H1 (cell line): ENCODE results near the gene SIAH3. TPM values are rescaled to one million over a fixed set of nuclear protein-coding genes. Genes with fewer than 3 reads are reported as not detected.

Experiments used
- CTCF ChIA-PET: fragments of 300-600 bp; sonication (Branson Sonifier 250); formaldehyde crosslinking; loops from one replicate; lab custom pipeline; 2021; ENCODE audit not compliant: partially characterized antibody; lab: Charles Lee
- POLR2A ChIA-PET: fragments of 300-600 bp; sonication (Branson Sonifier 250); formaldehyde crosslinking; loops from one replicate; lab custom pipeline; 2021; ENCODE audit warnings: inconsistent platforms; ENCODE audit not compliant: partially characterized antibody; lab: Charles Lee
- DNase-seq, 2 experiments: peaks; one replicate each; pipeline versions ENCODE4 v3.0.0 to v3.0.0-alpha.2; 2010 to 2022; ENCODE audit warnings: low spot score in 2 of 2, low read depth in 1 of 2, mixed read lengths in 1 of 2
- FAIRE-seq: peaks from 2 replicates; lab custom pipeline; 2011; peaks lifted over from hg19 to GRCh38; lab: Jason Lieb, UNC
- H2AFZ ChIP-seq: 2 replicates; pipeline ENCODE4 v1.8.1; 2012; ENCODE audit warnings: low read length, inconsistent platforms
- H2AK5ac ChIP-seq: 2 replicates; pipeline ENCODE4 v1.6.1; 2013; ENCODE audit warnings: low read depth, low read length
- H2BK120ac ChIP-seq: replicated peaks from 2 replicates; pipeline ENCODE3; 2013; ENCODE audit warnings: low read depth, low read length, inconsistent platforms
- H2BK12ac ChIP-seq: 2 replicates; pipeline ENCODE4 v1.6.1; 2013; ENCODE audit warnings: low read depth, low read length
- H2BK15ac ChIP-seq: 2 replicates; pipeline ENCODE4 v1.6.1; 2013; ENCODE audit warnings: low read length
- H2BK20ac ChIP-seq: 2 replicates; pipeline ENCODE4 v1.6.1; 2013; ENCODE audit warnings: low read length
- H2BK5ac ChIP-seq: 2 replicates; pipeline ENCODE4 v1.6.1; 2013; ENCODE audit warnings: low read depth, low read length
- H3K14ac ChIP-seq: 2 replicates; pipeline ENCODE4 v1.6.1; 2013; ENCODE audit warnings: inconsistent platforms; ENCODE audit not compliant: insufficient read length
- H3K18ac ChIP-seq: 2 replicates; pipeline ENCODE4 v1.6.1; 2013; ENCODE audit warnings: low read length; ENCODE audit errors: extremely low read depth
- H3K23ac ChIP-seq: 2 replicates; pipeline ENCODE4 v1.6.1; 2013; ENCODE audit warnings: inconsistent platforms; ENCODE audit not compliant: insufficient read length
- H3K23me2 ChIP-seq: 2 replicates; pipeline ENCODE4 v1.6.1; 2013; ENCODE audit warnings: low read depth, low read length
- H3K27ac ChIP-seq: 2 replicates; pipeline ENCODE4 v1.6.1; 2011; ENCODE audit warnings: low read depth, low read length, inconsistent platforms
- H3K27me3 ChIP-seq, 4 experiments: replicated peaks in 1 of 4; 1 replicate in 1 of 4; 2 replicates in 3 of 4; pipeline versions ENCODE4 v1.6.1 to v1.8.1; 2011 to 2013; ENCODE audit warnings: low read length in 3 of 4, mild to moderate bottlenecking in 3 of 4, inconsistent platforms in 2 of 4, mixed read lengths in 2 of 4, moderate library complexity in 1 of 4; ENCODE audit not compliant: control insufficient read depth in 3 of 4, insufficient read depth in 3 of 4; ENCODE audit errors: extremely low read depth in 1 of 4
- H3K36me3 ChIP-seq, 4 experiments: 2 replicates each; pipeline versions ENCODE4 v1.6.1 to v1.8.1; 2011 to 2013; ENCODE audit warnings: mild to moderate bottlenecking in 4 of 4, low read length in 3 of 4, moderate library complexity in 2 of 4, control low read depth in 1 of 4, inconsistent platforms in 1 of 4; ENCODE audit not compliant: insufficient read depth in 4 of 4, control insufficient read depth in 2 of 4
- H3K4ac ChIP-seq: replicated peaks from 2 replicates; pipeline ENCODE3; 2013; ENCODE audit warnings: low read length, low read depth, mixed read lengths, inconsistent platforms; ENCODE audit not compliant: insufficient read length
- H3K4me1 ChIP-seq, 4 experiments: replicated peaks in 1 of 4; 1 replicate in 1 of 4; 2 replicates in 3 of 4; pipeline versions ENCODE4 v1.6.1 to v1.8.1; 2011 to 2013; ENCODE audit warnings: low read length in 3 of 4, inconsistent platforms in 2 of 4, mixed read lengths in 1 of 4; ENCODE audit not compliant: insufficient read depth in 4 of 4, control insufficient read depth in 3 of 4
- H3K4me2 ChIP-seq, 2 experiments: 2 replicates each; pipeline versions ENCODE4 v1.6.1 to v1.8.1; 2011 to 2013; ENCODE audit warnings: low read depth in 2 of 2, low read length in 2 of 2, control low read depth in 1 of 2, inconsistent platforms in 1 of 2, mild to moderate bottlenecking in 1 of 2; ENCODE audit not compliant: insufficient read depth in 1 of 2
- H3K4me3 ChIP-seq, 4 experiments: fragments of 200-600, 300-600 bp in 1 of 4; sonication (generic), shearing (Covaris generic), sonication (Bioruptor Twin) in 1 of 4; 2 replicates each; pipeline versions ENCODE4 v1.5.1 to v1.8.1; 2011 to 2016; ENCODE audit warnings: low read length in 4 of 4, low read depth in 3 of 4, control low read depth in 2 of 4, inconsistent platforms in 2 of 4, mild to moderate bottlenecking in 2 of 4, mixed read lengths in 1 of 4, moderate library complexity in 1 of 4; ENCODE audit not compliant: insufficient read depth in 2 of 4; ENCODE audit errors: extremely low read depth in 1 of 4
- H3K56ac ChIP-seq: replicated peaks from 2 replicates; pipeline ENCODE3; 2013; ENCODE audit warnings: low read depth, mild to moderate bottlenecking, mixed read lengths, low read length, inconsistent platforms; ENCODE audit not compliant: insufficient read length
- H3K79me1 ChIP-seq: 2 replicates; pipeline ENCODE4 v1.6.1; 2013; ENCODE audit warnings: low read depth, low read length, control low read depth
- H3K79me2 ChIP-seq, 2 experiments: 2 replicates each; pipeline versions ENCODE4 v1.6.1 to v1.8.1; 2012 to 2013; ENCODE audit warnings: low read length in 2 of 2, mild to moderate bottlenecking in 2 of 2, inconsistent platforms in 1 of 2; ENCODE audit not compliant: insufficient read depth in 2 of 2, control insufficient read depth in 1 of 2
- H3K9ac ChIP-seq, 4 experiments: replicated peaks in 1 of 4; 1 replicate in 1 of 4; 2 replicates in 3 of 4; pipeline versions ENCODE4 v1.6.1 to v1.8.1; 2011 to 2013; ENCODE audit warnings: low read depth in 3 of 4, low read length in 3 of 4, control low read depth in 2 of 4, mild to moderate bottlenecking in 2 of 4, moderate library complexity in 2 of 4, inconsistent platforms in 1 of 4; ENCODE audit errors: extremely low read depth in 1 of 4
- H3K9me3 ChIP-seq, 2 experiments: 2 replicates each; pipeline versions ENCODE4 v1.6.1 to v1.8.1; 2012 to 2013; ENCODE audit warnings: mild to moderate bottlenecking in 2 of 2, moderate library complexity in 2 of 2, control low read depth in 1 of 2, inconsistent platforms in 1 of 2, low read depth in 1 of 2, low read length in 1 of 2, mixed read lengths in 1 of 2; ENCODE audit not compliant: insufficient read depth in 2 of 2
- H4K20me1 ChIP-seq, 2 experiments: replicated peaks in 1 of 2; 2 replicates each; pipeline versions ENCODE3 to v1.8.1; 2011 to 2013; ENCODE audit warnings: inconsistent platforms in 2 of 2, low read length in 2 of 2, mild to moderate bottlenecking in 1 of 2; ENCODE audit not compliant: insufficient read depth in 2 of 2, control insufficient read depth in 1 of 2
- H4K5ac ChIP-seq: 2 replicates; pipeline ENCODE4 v1.6.1; 2013; ENCODE audit warnings: low read length, low read depth, mixed read lengths, inconsistent platforms; ENCODE audit not compliant: insufficient read length
- H4K8ac ChIP-seq: 2 replicates; pipeline ENCODE4 v1.8.0; 2013; ENCODE audit warnings: mild to moderate bottlenecking, moderate library complexity, low read length, inconsistent platforms; ENCODE audit not compliant: insufficient read depth; ENCODE audit errors: extremely low read depth
- H4K91ac ChIP-seq: replicated peaks from 2 replicates; pipeline ENCODE3; 2013; ENCODE audit warnings: low read length, mixed read lengths, inconsistent platforms; ENCODE audit not compliant: insufficient read length
- CBX5 ChIP-seq: fragments of 300-800, 300-1000 bp; sonication (generic); IDR thresholded peaks from 2 replicates; pipeline ENCODE4 v1.7.1; 2016; ENCODE audit warnings: antibody characterized with exemption, low read length, low read depth
- POU5F1 ChIP-seq: IDR thresholded peaks from 2 replicates; pipeline ENCODE4 v1.6.1; 2011; ENCODE audit warnings: low read depth, mild to moderate bottlenecking, low read length, moderate library complexity
- RAD21 ChIP-seq, 2 experiments: IDR thresholded peaks in 1 of 2; conservative IDR thresholded peaks in 1 of 2; 2 replicates each; pipeline ENCODE4 v1.6.1; 2011; ENCODE audit warnings: low read depth in 2 of 2, low read length in 2 of 2, improper control_type of control experiment in 1 of 2, inconsistent platforms in 1 of 2, mild to moderate bottlenecking in 1 of 2, moderate library complexity in 1 of 2
- WGBS, 2 experiments: shearing (Covaris generic) in 1 of 2; methylation state at CpG; one replicate each; pipeline versions ENCODE4 v1.1.6 to v1.1.7; 2013 to 2015; ENCODE audit warnings: low lambda C conversion rate in 2 of 2, mixed read lengths in 2 of 2, inconsistent platforms in 1 of 2, low coverage in 1 of 2, missing lambda C conversion rate in 1 of 2; ENCODE audit not compliant: insufficient replicate concordance in 2 of 2, insufficient coverage in 1 of 2, insufficient read length in 1 of 2; ENCODE audit errors: extremely low coverage in 1 of 2, missing lambda C conversion rate in 1 of 2; 5-methylcytosine and 5-hydroxymethylcytosine counted together
- polyA plus RNA-seq, 7 experiments: library from polyadenylated mRNA; depleted of rRNA in 3 of 7; stranded (reverse) in 5 of 7; unstranded in 2 of 7; fragments of >200 nt in 5 of 7; fragments of 200-250 nt in 2 of 7; gene quantifications; 1 replicate in 5 of 7; 2 replicates in 1 of 7; 4 replicates in 1 of 7; pipeline versions ENCODE4 v1.2.1 to v1.2.3, GENCODE V29; 2011 to 2013; ENCODE audit warnings: missing spikeins in 2 of 7, mixed read lengths in 2 of 7
- total RNA-seq: library from RNA; stranded (reverse); fragmentation: NEBNext Ultra II Directional; extraction: Animal tissue kit (Norgen Biotek cat#: 25700); gene quantifications from 2 replicates; pipeline ENCODE4 v1.2.1, GENCODE V29; 2021
- TF ChIP-seq, protein P1 (sequence below), 3 experiments: IDR thresholded peaks; 1 replicate in 2 of 3; 2 replicates in 1 of 3; pipeline versions ENCODE4 v1.5.1 to v1.6.1; 2011; ENCODE audit warnings: low read length in 3 of 3, mild to moderate bottlenecking in 3 of 3, inconsistent platforms in 2 of 3, low read depth in 1 of 3, moderate library complexity in 1 of 3; ENCODE audit not compliant: insufficient read depth in 1 of 3; ENCODE audit errors: control extremely low read depth in 1 of 3
- TF ChIP-seq, protein P2 (sequence below): IDR thresholded peaks from 2 replicates; pipeline ENCODE4 v1.6.1; 2012; ENCODE audit warnings: inconsistent platforms
- TF ChIP-seq, protein P3 (sequence below): IDR thresholded peaks from 2 replicates; pipeline ENCODE4 v1.6.1; 2012; ENCODE audit warnings: inconsistent platforms

SIAH3 gene
- total and polyA plus RNA-seq, 2 of the 8 experiments (the other 6 are each of a cell fraction or from before 2014, with no cell fraction given) = 0.15 to 0.17 TPM

DNA sequence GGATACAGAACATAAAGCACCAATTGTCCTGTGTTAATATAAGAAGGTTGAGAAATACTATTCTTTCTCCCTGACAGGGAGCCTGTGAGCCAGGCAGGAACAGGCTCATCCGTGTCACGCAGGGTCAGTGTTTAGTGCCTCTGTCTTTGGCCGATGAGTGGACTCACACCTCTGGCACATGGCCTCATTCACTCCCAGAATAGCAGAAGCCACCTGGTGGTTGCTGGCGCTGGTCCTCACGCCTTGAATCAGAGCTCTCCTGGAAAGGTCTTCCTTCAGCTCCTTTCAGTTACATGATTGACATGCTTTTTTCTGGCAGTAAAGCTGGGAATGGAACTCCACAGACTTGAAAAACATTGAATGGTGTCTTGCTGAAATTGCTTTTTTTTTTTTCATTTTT, 28.1 kb upstream of the SIAH3 start:
- peaks cover 0 to 6% (median 3%) of the 10 kb centered on the region in 4 experiments; a peak in 2 of 7 replicates for H3K4me1 ChIP-seq
- H3K9ac ChIP-seq = no peak overlapping the region

More for the DNA sequence above, 28.1 kb upstream of the SIAH3 start:
- no peak overlapping the region for H3K56ac ChIP-seq
- no peak overlapping the region for H2BK20ac ChIP-seq
- no peaks in the 10 kb centered on the region for H3K79me2 ChIP-seq
- no peaks in the 10 kb centered on the region; a peak in 1 of 8 replicates for H3K36me3 ChIP-seq
- H4K20me1 ChIP-seq = no peaks in the 10 kb centered on the region
- DNase-seq (peak in 1 of 2 experiments; percentile 57), FAIRE-seq (peak; percentile 58)
- H2AK5ac ChIP-seq = no peak overlapping the region
- H3K4ac ChIP-seq = no peak overlapping the region
- H3K18ac ChIP-seq = no peak overlapping the region
- H3K23ac ChIP-seq = no peak overlapping the region
- no peaks in the 10 kb centered on the region for H3K79me1 ChIP-seq
- H2BK120ac ChIP-seq = no peak overlapping the region
- no peaks in the 10 kb centered on the region; a peak in 1 of 4 replicates for H3K9me3 ChIP-seq
- no peak overlapping the region for H2BK15ac ChIP-seq
- no peak overlapping the region for H3K4me2 ChIP-seq
- H2BK5ac ChIP-seq = no peak overlapping the region
- H3K14ac ChIP-seq = no peak overlapping the region
- H4K8ac ChIP-seq = no peak overlapping the region; the same call in 1 of the 2 replicates
- H4K5ac ChIP-seq = no peak overlapping the region
- H2BK12ac ChIP-seq = no peak overlapping the region
- TF ChIP-seq POU5F1 (no peak), CBX5 (no peak), RAD21 (IDR thresholded peaks at IDR 0.05 in 1 of 2, conservative IDR thresholded peaks at IDR 0.05 in 1 of 2; ENCODE audit: low read depth in 2 of 2, low read length in 2 of 2) (peak; percentile 49 to 62)
- TF ChIP-seq, protein P1, sequence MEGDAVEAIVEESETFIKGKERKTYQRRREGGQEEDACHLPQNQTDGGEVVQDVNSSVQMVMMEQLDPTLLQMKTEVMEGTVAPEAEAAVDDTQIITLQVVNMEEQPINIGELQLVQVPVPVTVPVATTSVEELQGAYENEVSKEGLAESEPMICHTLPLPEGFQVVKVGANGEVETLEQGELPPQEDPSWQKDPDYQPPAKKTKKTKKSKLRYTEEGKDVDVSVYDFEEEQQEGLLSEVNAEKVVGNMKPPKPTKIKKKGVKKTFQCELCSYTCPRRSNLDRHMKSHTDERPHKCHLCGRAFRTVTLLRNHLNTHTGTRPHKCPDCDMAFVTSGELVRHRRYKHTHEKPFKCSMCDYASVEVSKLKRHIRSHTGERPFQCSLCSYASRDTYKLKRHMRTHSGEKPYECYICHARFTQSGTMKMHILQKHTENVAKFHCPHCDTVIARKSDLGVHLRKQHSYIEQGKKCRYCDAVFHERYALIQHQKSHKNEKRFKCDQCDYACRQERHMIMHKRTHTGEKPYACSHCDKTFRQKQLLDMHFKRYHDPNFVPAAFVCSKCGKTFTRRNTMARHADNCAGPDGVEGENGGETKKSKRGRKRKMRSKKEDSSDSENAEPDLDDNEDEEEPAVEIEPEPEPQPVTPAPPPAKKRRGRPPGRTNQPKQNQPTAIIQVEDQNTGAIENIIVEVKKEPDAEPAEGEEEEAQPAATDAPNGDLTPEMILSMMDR (IDR thresholded peaks at IDR 0.05; ENCODE audit: control extremely low read depth in 1 of 3, insufficient read depth in 1 of 3, low read depth in 1 of 3, low read length in 3 of 3) = peak; percentile 42 to 71 (median 60)
- TF ChIP-seq, protein P2, sequence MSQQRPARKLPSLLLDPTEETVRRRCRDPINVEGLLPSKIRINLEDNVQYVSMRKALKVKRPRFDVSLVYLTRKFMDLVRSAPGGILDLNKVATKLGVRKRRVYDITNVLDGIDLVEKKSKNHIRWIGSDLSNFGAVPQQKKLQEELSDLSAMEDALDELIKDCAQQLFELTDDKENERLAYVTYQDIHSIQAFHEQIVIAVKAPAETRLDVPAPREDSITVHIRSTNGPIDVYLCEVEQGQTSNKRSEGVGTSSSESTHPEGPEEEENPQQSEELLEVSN = peak; percentile 97
- TF ChIP-seq, protein P3, sequence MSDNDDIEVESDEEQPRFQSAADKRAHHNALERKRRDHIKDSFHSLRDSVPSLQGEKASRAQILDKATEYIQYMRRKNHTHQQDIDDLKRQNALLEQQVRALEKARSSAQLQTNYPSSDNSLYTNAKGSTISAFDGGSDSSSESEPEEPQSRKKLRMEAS = peak; percentile 99
- no peak overlapping the region for H3K27ac ChIP-seq
- no peak overlapping the region for H3K4me3 ChIP-seq
- no peaks in the 10 kb centered on the region for H3K23me2 ChIP-seq
- H2AFZ ChIP-seq = no peak overlapping the region
- POLR2A ChIA-PET = interaction anchor here (1.3 kb wide), 1 partner anchor 10 kb away, joined by 3 read pairs; no protein-coding TSS in a partner anchor
- 73% methylated on average over 5 of the region's 5 CpGs; no CpG with 5 or more reads in 1 of the 2 experiments for WGBS, 2 experiments
- CTCF ChIA-PET = interaction anchor here (0.6 to 2.2 kb wide), 18 partner anchors 10 to 387 kb away, joined by 3 to 11 read pairs (median 4); no protein-coding TSS in a partner anchor
- no peak overlapping the region for H4K91ac ChIP-seq
- peaks cover 2 to 18% (median 7%) of the 10 kb centered on the region in 4 experiments; a peak in 5 of 7 replicates for H3K27me3 ChIP-seq
